ENCODE data around the gene ZNF160.

DNA sequence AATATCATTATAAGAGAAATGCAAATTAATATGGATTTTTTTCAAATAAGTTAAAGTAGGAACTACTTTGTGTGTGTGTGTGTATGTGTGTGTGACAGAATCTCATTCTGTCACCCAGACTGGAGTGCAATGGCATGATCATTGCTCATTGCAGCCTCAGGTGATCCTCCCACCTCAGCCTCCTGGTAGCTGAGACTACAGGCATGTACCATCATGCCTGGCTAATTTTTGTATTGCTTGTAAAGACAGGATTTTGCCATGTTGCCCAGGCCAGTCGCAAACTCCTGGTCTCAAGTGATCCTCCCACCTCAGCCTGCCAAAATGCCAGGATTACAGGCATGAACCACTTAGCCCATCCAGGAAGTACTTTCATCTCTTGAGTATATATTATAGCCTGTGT is 61.9 kb downstream of the ZNF160 start:
- TF ChIP-seq RAD21 (IDR thresholded peaks at IDR 0.05; ENCODE audit: low read length) (no peak), RFX5 (IDR thresholded peaks at IDR 0.05; ENCODE audit: low read length) (no peak)
- TF ChIP-seq, protein P1, sequence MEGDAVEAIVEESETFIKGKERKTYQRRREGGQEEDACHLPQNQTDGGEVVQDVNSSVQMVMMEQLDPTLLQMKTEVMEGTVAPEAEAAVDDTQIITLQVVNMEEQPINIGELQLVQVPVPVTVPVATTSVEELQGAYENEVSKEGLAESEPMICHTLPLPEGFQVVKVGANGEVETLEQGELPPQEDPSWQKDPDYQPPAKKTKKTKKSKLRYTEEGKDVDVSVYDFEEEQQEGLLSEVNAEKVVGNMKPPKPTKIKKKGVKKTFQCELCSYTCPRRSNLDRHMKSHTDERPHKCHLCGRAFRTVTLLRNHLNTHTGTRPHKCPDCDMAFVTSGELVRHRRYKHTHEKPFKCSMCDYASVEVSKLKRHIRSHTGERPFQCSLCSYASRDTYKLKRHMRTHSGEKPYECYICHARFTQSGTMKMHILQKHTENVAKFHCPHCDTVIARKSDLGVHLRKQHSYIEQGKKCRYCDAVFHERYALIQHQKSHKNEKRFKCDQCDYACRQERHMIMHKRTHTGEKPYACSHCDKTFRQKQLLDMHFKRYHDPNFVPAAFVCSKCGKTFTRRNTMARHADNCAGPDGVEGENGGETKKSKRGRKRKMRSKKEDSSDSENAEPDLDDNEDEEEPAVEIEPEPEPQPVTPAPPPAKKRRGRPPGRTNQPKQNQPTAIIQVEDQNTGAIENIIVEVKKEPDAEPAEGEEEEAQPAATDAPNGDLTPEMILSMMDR (IDR thresholded peaks at IDR 0.05): no peak

Measured in SK-N-SH (cell line).